GM19455 (cell line): ENCODE measurements around the gene ORC3.
"Not testable (repeated sequence)": the region's sequence is repeated elsewhere in the genome, so short reads cannot be mapped to it uniquely, and the experiment has no call there.

Experiments
- ATAC-seq: cut with Tn5 transposase; IDR thresholded peaks from one replicate; pipeline ENCODE4 v1.9.1; 2021; ENCODE audit not compliant: unreplicated experiment

ORC3 gene

GRCh38 chr6:87690441-87690840 lies 100.5 kb downstream of the ORC3 start:
- ATAC-seq = no peak

- ATAC-seq = no peak
These were observed 102.2 kb downstream of the ORC3 start for GRCh38 chr6:87692086-87692485.

GRCh38 chr6:87696817-87697216 lies 106.9 kb downstream of the ORC3 start:
- not testable (repeated sequence) for ATAC-seq

- no peak for ATAC-seq
These were observed 107.9 kb downstream of the ORC3 start for GRCh38 chr6:87697581-87698546.

GRCh38 chr6:87698547-87699006 lies 108.6 kb downstream of the ORC3 start:
- ATAC-seq = no peak

- no peak for ATAC-seq
These were observed 109.6 kb downstream of the ORC3 start for GRCh38 chr6:87699576-87699975.

- ATAC-seq = no peak
These were observed 110.7 kb downstream of the ORC3 start for GRCh38 chr6:87700397-87701343.

GRCh38 chr6:87701344-87701675 lies 111.4 kb downstream of the ORC3 start:
- peak; percentile 8 for ATAC-seq

- peak; percentile 66 for ATAC-seq
These were observed 112.0 kb downstream of the ORC3 start, which contains the start of gene AKIRIN2 for GRCh38 chr6:87701676-87702588. TSS of gene AKIRIN2 (minus strand) at chr6:87702233. CDS start at chr6:87701684, 549 bp downstream.

- peak; percentile 17 for ATAC-seq
These were observed 112.6 kb downstream of the ORC3 start for GRCh38 chr6:87702589-87702945.

- not testable (repeated sequence) for ATAC-seq
These were observed 113.1 kb downstream of the ORC3 start for GRCh38 chr6:87703039-87703438.

- ATAC-seq = peak; percentile 47
These were observed 115.2 kb downstream of the ORC3 start for GRCh38 chr6:87705070-87705691.

GRCh38 chr6:87706187-87706966 lies 116.4 kb downstream of the ORC3 start:
- no peak for ATAC-seq

- not testable (repeated sequence) for ATAC-seq
These were observed 118.9 kb downstream of the ORC3 start for GRCh38 chr6:87708581-87709427.

GRCh38 chr6:87710090-87710489 lies 120.2 kb downstream of the ORC3 start:
- ATAC-seq = no peak

- not testable (repeated sequence) for ATAC-seq
These were observed 122.8 kb downstream of the ORC3 start for GRCh38 chr6:87712713-87713112.

GRCh38 chr6:87714093-87714842 lies 124.3 kb downstream of the ORC3 start:
- ATAC-seq = no peak
